ENCODE data around the gene DNAAF5.

The DNAAF5 gene

DNA sequence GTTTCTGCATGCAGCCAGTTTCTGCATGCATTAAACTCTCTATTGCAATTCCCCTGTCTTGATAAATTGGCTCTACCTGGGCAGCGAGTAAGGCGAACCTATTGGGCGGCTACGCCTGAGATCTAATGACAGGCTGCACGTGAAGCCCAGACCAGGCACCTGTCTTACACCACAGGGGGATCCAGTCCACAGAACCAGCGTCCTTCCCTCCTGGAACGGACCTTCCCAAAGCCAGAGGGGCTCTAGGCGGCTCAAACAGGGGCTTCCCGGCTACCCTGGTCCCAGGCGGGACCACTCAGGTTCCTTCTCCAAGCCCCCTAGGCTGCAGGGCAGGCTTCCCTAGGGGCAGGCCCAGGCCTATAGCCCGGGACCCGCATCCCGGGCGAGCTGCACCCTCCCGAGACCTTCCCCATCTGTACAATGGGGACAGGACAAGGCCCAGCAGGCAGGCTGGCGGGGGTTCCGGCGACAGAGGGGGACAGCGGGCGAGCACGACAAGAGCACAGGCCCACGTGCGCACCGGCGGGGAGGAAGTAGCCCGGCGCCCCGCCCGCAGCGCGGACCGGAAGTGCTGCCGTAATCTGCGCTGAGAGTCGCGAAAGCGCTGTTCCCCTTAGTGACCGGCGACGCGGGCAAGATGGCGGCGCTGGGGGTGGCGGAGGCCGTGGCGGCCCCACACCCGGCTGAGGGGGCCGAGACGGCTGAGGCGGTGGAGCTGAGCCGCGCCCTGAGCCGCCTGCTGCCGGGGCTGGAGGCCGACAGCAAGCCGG, at the start of gene DNAAF5:
TSS of gene DNAAF5 (plus strand) at position 616 of the 770 bp plus-strand sequence. CDS start at position 638, 22 bp downstream.
- intact Hi-C loops (cut with DNase I), result no loop called here
- peak; percentile 78 to 98 (median 86) for DNase-seq

DNA sequence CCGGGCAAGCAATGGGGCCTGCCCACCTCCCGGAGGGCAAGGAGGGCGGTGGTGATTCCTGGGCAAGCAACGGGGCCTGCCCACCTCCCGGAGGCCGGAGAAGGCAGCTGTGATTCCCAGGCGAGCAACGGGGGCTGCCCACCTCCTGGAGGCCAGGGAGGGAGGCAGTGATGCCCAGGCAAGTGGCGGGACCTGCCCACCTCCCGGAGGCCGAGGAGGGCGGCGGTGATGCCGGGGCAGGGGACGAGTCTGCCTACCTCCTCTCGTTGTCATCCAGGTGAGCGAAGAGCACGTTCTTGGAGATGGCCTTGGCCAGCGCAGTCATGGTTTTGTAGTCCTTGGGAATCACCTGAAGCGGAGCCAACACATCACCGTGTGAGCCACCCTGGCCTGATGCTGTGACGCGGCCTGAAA, 49.5 kb upstream of the DNAAF5 start:
- peak in 1 of 10 donors; percentile 75 for DNase-seq
- intact Hi-C loops (cut with DNase I), result no loop called here

DNA sequence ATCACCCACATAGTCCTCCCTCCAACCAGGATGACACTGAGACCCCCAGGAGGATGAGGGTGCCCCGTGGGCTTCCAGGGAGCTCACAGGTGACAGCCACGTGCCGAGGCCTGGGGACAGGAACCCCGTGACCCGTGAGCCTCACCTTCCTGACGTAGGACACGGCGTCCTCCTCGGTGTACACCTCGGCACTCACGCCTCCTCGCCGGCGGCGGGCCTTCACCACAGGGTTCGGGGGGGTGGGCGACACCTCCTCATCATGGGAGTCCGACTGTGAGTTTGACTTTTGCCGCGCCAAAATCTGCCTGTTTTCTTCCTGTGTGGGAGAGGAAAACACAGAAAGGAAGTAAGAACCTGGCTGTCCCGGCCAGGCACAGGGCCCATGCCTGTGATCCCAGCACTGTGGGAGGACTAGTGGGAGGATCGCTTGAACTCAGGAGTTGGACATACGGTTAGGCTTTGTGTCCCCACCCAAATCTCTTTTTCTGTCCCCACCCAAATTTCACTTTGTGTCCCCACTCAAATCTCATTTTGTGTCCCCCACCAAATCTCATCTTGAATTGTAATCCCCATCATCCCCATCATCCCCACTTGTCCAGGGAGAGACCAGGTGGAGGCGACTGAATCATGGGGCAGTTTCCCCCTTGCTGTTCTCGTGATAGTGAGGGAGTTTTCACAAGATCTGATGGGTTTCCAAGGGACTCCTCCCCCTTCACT, 45.9 kb upstream of the DNAAF5 start:
- intact Hi-C loops (cut with DNase I), result no loop called here
- no peak for DNase-seq

DNA sequence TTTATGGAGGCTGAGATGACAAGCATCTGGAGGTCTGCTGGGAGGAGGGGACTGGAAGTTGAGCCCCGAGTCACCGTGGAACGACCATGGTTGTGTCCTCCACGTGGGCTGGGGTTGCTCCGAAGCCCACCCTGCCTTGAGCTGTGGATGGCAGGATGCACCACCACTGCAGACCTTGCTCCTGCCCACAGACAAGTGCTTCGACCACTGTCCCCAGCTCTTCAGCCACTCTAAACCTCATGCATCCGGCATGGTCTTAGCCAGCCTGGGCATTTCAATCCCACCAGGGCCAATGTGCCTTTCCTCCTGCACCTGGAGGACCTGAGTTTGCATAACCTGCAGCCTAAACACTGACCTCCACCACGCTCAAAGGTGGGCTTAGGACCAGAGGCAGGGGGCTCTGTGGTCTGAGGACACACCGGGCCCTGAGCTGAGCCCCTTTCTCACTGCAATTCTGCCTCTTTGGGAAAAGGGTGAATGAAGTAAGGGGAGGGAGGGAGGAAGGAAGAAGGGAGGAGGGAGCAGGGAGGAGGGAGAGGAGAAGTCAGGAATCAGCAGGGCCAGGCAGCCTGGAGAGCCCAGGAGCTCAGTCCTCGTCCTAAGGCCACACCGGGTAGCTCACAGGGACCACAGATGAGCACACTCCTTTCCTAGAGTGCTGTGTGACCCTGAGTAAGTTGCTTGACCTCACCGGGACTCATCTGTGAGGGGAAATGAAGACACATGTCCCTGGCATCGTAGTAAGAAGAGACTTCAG, 44.8 kb upstream of the DNAAF5 start:
- intact Hi-C loops (cut with DNase I), result no loop called here
- DNase-seq, result no peak

DNA sequence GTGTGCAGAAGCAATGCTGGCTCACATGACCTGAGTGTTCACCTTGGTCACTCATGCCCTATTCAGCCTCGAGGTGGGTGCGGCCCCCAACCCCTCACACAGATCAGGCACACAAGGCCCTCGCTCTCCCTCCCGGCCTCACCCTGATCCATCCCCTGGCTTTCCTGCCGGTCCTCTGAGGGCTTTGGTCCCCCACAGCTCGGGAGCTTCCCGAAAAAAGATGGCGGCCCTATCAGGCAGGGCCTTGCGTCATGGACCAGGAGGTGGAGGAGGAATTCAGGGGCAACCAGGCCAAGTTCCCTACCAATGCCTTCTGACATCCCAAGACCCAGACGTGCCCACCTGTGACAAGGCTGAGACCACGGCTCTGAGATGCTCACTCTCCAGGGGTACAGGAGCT, 43.7 kb upstream of the DNAAF5 start:
- no peak for DNase-seq
- intact Hi-C loops (cut with DNase I), result no loop called here

DNA sequence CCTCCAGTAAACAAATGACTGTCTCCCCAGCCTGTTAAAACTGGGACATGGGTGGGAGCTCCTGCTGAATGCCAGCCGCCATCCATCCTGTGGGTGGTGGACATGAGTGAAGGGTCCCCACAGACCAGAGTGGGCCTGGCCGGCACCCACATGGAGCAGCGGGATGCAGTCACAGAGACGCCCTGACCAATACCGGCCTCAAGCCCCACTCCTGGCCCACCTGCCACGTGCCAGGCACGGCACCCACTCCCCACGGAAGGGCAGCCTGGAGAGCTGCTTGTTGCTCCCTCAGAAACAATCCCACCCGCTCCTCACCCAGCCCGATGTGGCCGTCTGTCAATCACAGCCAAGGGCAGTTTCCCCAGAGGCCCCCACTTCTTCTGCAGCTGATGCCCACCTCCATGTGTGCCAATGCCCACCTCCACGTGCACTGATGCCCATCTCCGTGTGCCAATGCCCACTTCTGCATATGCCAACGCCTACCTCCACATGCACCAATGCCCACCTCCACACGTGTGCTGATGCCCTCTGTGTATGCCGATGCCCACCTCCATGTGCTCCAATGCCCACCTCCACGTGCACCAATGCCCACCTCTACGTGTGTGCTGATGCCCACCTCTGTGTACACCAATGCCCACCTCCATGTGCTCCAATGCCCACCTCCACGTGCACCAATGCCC, 42.8 kb upstream of the DNAAF5 start:
- intact Hi-C loops (cut with DNase I), result no loop called here
- no peak for DNase-seq

DNA sequence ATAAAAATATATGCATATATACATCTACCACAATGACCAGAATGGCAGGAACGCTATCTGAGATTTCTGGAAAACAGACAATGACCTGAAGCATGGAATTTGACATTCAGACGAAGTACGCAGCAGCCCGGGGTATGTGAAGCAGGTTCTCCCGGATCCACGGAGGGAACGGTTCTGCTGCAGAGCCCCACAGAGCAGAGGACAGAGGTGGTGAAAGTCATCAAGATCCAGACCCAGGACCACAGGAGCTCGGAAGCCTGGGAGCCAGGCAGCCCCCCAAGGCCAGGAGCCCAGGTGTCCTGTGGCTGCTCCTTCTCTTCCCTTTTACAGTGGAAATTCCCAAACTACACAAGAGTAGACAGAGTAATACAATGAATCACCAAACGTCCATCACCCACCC, 42.1 kb upstream of the DNAAF5 start:
- intact Hi-C loops (cut with DNase I), result no loop called here
- DNase-seq, result no peak

DNA sequence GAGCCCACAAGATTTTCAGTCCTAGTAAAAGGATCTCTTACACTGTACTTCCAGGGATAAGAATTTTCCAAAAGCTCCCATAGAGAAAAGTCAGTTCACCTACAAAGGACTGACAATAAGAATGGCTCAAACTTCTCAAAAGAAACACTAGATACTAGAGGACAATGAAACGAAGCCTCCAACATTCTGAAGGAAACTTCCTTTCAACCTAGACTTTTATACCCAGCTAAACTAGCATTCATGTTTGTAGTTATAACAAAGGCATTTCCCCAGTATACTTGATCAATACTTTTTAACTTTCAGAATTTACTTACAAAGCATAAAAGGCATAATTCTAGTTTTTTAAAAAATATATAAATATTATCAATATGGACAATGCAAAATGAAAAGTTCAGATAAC, 41.0 kb upstream of the DNAAF5 start:
- intact Hi-C loops (cut with DNase I), result no loop called here
- DNase-seq, result no peak

DNA sequence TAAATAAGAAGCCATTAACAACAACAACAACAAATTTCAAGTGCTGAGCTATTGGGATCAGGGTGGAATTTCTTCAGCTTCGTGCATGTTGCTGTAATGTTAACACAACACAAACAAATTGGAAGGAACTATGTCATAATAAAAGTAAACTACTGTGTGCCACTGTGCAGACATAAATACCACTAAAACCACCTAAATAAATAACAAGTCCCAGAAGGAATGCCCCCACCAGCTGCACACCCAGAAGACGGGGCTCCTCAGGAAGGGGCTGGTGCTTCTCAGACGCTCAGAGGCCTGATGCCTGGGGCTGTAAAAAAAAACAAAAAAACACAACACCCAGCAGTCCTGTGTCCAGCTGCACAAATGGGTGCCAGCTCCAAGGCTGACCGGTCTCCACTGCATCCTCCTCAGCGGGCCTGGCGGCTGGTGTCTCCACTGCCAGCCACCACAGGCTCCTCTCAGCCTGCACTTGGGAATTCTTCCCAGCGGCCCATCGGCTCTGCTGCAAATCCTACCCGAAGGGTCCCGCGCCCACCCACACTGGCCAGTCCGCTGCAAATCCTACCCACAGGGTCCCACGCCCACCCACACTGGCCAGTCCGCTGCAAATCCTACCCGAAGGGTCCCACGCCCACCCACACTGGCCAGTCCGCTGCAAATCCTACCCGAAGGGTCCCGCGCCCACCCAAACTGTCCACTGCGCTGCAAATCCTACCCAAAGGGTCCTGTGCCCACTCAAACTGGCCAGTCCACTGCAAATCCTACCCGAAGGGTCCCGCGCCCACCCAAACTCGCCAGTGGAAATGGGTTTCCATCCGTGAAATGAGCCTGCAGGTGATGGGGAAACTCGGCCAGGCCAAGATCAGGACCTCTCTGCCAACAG, 35.8 kb upstream of the DNAAF5 start:
- intact Hi-C loops (cut with DNase I), result no loop called here
- no peak for DNase-seq

DNA sequence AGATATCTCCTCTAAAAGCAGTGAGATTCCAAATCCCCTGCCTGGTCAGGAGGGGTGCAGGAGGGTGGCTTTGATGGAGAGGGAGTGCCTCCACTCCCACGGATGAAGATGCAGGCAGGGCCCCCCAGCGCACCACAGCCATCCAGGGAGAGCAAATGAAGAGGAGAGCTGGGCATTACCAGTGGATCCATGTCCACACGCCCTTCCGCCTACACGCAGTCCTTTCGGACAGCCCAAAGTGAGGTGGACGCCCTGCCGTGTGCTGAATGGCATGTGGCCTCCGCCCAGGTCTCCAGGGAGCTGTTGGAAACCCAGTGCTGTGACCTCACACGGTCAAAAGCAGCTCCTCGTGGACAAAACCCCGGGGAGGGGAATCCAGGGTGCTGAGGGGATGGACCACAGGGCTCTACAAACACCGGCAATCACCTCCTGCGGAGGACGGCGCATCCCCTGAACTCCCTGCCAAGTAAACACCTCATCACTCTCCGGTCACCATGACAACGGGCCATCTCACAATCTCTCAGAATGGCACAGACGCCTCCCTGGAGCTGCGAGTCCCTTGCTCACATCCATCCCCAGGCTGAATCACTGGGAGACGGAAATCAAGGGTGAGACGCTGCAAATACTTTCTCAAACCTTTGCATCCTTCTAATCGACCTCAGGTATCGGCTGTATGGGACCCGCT, 35.0 kb upstream of the DNAAF5 start:
- DNase-seq, result peak in 8 of 10 donors; percentile 34 to 94 (median 71)
- intact Hi-C loops (cut with DNase I), result no loop called here

DNA sequence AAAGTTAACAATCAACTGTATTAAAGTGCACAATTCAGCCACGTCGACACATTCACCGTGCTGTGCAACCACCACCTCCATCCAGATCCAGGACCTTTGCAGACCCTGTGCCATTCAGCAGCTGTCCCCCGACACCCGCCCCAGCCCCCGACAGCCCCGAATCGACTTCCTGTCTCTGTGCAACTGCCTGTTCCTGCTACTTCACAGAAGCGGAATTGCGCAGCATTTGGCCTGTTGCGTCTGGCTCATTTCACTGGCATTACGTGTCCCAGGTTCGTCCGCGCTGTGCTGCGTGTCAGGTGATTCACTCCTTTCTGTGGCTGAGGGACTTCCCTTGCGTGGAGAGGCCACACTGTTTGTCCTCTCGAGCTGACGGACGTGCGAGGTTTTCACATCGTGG, 33.2 kb upstream of the DNAAF5 start:
- DNase-seq, result no peak
- intact Hi-C loops (cut with DNase I), result no loop called here

DNA sequence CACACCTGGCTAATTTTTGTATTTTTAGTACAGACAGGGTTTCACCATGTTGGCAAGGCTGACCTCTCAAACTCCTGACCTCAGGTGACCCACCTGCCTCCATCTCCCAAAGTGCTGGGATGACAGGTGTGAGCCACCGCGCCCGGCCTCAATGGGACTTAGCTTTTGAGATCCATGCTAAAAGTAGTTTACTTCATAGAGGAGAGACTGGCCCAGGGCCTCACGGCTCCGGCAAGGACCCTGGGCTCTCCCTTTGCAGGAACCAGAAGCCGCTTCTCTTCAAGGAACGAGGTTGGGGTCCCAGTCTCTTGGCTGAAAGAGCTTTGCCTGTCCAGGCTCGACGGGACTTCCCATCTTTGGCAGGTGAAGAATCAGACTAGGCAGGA, 30.1 kb upstream of the DNAAF5 start:
- peak in 1 of 10 donors; percentile 63 for DNase-seq
- intact Hi-C loops (cut with DNase I), result no loop called here

DNA sequence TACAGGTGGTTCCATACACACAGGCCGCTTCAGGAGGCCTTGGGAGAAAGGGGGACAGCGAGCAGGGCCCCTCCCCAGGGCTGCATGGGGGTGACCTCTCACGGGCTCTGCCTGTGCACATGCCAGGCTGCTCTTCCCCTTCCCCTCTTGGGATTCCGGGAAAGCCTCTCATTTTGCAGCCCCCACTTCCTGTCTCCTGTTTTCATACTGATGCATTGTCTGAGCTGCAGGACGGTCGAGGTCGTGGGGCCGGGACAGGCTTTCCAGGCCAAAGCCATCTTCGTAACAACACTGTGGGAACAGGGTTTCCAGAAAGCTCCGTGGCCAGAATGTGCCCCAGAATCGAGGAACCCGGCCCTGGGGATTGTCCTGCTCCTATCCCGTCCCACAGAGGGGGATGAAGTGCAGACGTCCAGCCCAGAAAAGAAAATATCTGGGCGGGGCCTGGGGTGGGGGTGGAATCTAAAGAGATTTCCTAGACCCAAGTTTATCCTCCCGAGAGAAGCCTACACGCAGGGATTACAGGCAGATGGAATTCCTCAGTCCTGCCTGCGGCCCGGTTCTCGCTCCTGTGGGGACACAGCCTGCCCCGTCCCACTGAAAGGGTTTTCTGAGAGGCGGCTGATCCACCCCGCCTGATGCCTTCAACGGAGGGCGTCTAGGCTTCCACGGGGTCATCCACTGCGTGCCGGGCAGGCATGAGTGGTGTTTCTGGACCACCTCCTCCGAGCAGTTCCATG, 29.5 kb upstream of the DNAAF5 start:
- intact Hi-C loops (cut with DNase I), result no loop called here
- DNase-seq, result peak in 2 of 10 donors; percentile 62 to 79

DNA sequence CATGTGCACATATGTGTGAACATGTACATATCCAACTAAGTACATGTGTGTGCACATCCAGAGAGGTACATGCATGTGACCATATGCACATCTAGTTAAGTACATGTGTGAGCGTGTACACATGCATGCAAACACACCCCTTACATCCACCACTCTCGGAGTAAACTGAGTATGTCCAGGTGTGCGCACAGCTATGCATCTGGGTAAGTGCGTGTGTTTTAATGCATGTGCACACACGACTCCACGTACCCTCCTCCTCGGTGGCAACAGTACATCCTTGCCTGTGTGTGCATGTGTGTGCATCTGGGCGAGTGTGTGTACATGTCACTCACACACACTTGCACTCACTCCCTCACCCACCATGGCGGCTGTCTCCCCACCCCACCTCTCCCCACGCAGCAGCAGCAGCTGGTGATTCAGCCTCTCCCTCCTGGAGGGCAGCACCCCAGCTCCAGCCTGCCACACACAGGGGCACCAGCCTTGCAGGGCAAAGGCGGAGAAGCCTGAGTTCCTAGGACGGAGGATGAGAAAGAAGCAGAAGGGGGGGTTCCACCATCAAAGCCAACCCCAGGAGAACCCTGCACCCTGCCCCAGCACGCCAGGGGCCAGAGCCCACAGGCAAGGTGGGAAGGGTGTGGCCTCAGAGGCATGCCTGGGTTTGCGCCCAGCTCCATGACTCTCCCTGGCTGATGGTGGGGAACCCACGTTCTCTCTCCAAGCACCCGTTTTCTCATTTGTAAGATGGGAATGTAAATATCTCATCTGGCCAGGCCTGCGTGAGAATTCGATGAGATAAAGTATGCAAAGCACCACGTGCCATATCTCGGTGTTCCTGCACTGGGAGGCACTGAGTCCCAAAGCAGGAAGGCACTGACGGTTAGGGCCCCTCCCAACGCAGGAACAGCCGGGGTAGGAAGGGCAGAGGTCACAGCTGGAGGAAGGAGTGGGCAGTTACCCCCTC, 27.7 kb upstream of the DNAAF5 start:
- DNase-seq, result peak in 2 of 10 donors; percentile 63 to 69
- intact Hi-C loops (cut with DNase I), result no loop called here

DNA sequence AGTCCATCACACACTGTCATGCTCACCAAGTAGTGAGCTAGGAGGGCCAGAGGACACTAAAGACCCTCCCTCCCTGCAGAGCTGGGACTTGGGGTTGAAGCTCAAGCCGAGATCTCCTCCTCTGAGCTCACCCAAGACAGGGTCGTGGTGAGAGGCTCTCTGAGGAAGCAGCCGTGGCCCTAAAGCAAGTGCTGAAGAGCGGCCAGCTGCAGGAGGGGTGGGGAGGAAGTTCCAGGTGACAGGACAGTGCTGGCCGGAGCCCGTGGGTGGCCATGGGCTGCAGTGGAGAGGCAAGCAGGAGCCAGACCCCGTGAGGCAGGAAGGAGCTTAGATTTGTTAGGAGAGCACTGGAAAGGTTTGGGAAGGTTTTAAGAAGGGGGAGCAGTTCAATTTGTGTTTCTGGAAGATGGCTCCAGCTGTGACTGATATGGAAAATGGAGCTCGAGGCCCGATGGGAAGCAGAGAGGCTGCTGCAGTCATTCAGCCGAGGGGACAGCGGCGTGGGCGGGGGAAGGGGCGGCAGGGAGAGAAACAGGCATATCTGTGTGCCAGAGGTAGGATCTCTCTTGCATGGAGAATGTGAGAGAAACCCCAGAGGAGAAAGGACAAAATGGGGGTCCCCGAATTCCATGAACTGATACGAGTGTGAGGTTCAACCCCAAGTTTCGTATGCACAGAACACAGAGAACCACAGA, 26.9 kb upstream of the DNAAF5 start:
- intact Hi-C loops (cut with DNase I), result no loop called here
- DNase-seq, result peak in 2 of 10 donors; percentile 39 to 60

DNA sequence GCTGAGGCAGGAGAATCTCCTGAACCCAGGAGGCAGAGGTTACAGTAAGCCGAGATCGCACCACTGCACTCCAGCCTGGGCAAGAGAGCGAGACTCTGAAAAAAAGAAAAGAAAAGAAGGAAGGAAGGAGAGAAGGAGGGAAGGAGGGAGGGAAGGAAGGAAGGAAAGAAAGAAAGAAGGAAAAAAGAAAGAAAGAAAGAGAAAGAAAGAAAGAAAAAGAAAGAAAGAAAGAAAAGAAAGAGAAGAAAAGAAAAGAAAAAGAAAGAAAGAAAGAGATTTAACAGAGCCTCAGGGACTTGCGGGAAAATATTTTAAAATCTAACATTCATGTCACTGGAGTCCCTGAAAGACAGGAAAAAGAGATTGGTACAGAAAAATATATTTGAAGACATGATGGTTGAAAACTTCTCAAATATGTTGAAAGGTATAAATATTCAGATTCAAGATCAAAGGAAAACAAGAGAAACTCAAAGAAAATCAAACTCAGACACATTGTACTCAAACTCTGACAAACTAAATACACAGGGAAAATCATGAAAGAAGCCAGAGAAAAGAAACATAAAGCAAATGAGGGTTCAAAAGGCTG, 25.3 kb upstream of the DNAAF5 start:
- DNase-seq, result no peak
- intact Hi-C loops (cut with DNase I), result no loop called here

All from posterior cingulate gyrus (tissue), 11 donors.